ENCODE data around the gene KIF2C. TPM values are rescaled to one million over a fixed set of nuclear protein-coding genes. Genes with fewer than 3 reads are reported as not detected.
"Not testable (repeated sequence)": the region's sequence is repeated elsewhere in the genome, so short reads cannot be mapped to it uniquely, and the experiment has no call there.

Gene KIF2C
- total RNA-seq, 1 donor from 2014 or later = 3.2 TPM

GRCh38 chr1:44696789-44697345, 42.8 kb upstream of the KIF2C start:
- FAIRE-seq = no peak
- H3K27ac Mint-ChIP-seq (ENCODE audit: unreplicated experiment) = no peak overlapping the region
- Histone ChIP-seq H3K27me3 (ENCODE audit: insufficient read depth, low read length) (peaks cover 3% of the 10 kb centered on the region), H3K4me1 (ENCODE audit: insufficient read depth, low read length) (no peaks in the 10 kb centered on the region), H3K27ac (ENCODE audit: low read depth, low read length) (no peak overlapping the region), H3K9me3 (ENCODE audit: insufficient read depth, low read depth, low read length) (no peaks in the 10 kb centered on the region), H4K20me1 (ENCODE audit: insufficient read depth, low read length) (no peaks in the 10 kb centered on the region), H3K9ac (ENCODE audit: low read length) (no peak overlapping the region), H2AFZ (ENCODE audit: low read depth, low read length) (no peak overlapping the region), H3K4me2 (ENCODE audit: low read length) (no peak overlapping the region), H3K4me3 (ENCODE audit: insufficient read depth, low read depth, low read length) (no peak overlapping the region), H3K79me2 (ENCODE audit: insufficient read depth, low read length) (no peaks in the 10 kb centered on the region), H3K36me3 (ENCODE audit: insufficient read depth, low read length) (no peaks in the 10 kb centered on the region)
- TF ChIP-seq, protein P1, sequence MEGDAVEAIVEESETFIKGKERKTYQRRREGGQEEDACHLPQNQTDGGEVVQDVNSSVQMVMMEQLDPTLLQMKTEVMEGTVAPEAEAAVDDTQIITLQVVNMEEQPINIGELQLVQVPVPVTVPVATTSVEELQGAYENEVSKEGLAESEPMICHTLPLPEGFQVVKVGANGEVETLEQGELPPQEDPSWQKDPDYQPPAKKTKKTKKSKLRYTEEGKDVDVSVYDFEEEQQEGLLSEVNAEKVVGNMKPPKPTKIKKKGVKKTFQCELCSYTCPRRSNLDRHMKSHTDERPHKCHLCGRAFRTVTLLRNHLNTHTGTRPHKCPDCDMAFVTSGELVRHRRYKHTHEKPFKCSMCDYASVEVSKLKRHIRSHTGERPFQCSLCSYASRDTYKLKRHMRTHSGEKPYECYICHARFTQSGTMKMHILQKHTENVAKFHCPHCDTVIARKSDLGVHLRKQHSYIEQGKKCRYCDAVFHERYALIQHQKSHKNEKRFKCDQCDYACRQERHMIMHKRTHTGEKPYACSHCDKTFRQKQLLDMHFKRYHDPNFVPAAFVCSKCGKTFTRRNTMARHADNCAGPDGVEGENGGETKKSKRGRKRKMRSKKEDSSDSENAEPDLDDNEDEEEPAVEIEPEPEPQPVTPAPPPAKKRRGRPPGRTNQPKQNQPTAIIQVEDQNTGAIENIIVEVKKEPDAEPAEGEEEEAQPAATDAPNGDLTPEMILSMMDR (IDR thresholded peaks at IDR 0.05; ENCODE audit: insufficient read depth, low read depth, low read length) = no peak
- no peak for TF ChIP-seq EZH2 (IDR thresholded peaks at IDR 0.05; ENCODE audit: insufficient read depth, low read length)
- peaks cover 5% of the 10 kb centered on the region for H3K27me3 Mint-ChIP-seq (ENCODE audit: low read depth, unreplicated experiment)
- H3K36me3 Mint-ChIP-seq (ENCODE audit: low read depth, unreplicated experiment) = peaks cover 8% of the 10 kb centered on the region
- H3K4me3 Mint-ChIP-seq (ENCODE audit: unreplicated experiment) = no peak overlapping the region
- DNase-seq (ENCODE audit: low read depth) = no peak
- no peaks in the 10 kb centered on the region for H3K9me3 Mint-ChIP-seq (ENCODE audit: unreplicated experiment)
- no peaks in the 10 kb centered on the region for H3K4me1 Mint-ChIP-seq (ENCODE audit: low read depth, unreplicated experiment)

GRCh38 chr1:44698138-44698537, 41.5 kb upstream of the KIF2C start:
- Mint-ChIP-seq H3K4me1 (ENCODE audit: low read depth, unreplicated experiment) (no peaks in the 10 kb centered on the region), H3K9me3 (ENCODE audit: unreplicated experiment) (no peaks in the 10 kb centered on the region), H3K27ac (ENCODE audit: unreplicated experiment) (no peak overlapping the region), H3K4me3 (ENCODE audit: unreplicated experiment) (no peak overlapping the region), H3K36me3 (ENCODE audit: low read depth, unreplicated experiment) (peaks cover 6% of the 10 kb centered on the region), H3K27me3 (ENCODE audit: low read depth, unreplicated experiment) (peaks cover 5% of the 10 kb centered on the region)
- Histone ChIP-seq H3K36me3 (ENCODE audit: insufficient read depth, low read length) (no peaks in the 10 kb centered on the region), H3K4me3 (ENCODE audit: insufficient read depth, low read depth, low read length) (no peak overlapping the region), H3K9me3 (ENCODE audit: insufficient read depth, low read depth, low read length) (no peaks in the 10 kb centered on the region), H2AFZ (ENCODE audit: low read depth, low read length) (no peak overlapping the region), H3K79me2 (ENCODE audit: insufficient read depth, low read length) (no peaks in the 10 kb centered on the region), H3K9ac (ENCODE audit: low read length) (no peak overlapping the region), H4K20me1 (ENCODE audit: insufficient read depth, low read length) (no peaks in the 10 kb centered on the region), H3K27ac (ENCODE audit: low read depth, low read length) (no peak overlapping the region), H3K4me2 (ENCODE audit: low read length) (no peak overlapping the region), H3K27me3 (ENCODE audit: insufficient read depth, low read length) (peaks cover 2% of the 10 kb centered on the region), H3K4me1 (ENCODE audit: insufficient read depth, low read length) (no peaks in the 10 kb centered on the region)
- no peak for FAIRE-seq
- TF ChIP-seq, protein P1 (IDR thresholded peaks at IDR 0.05; ENCODE audit: insufficient read depth, low read depth, low read length) = no peak
- no peak for TF ChIP-seq EZH2 (IDR thresholded peaks at IDR 0.05; ENCODE audit: insufficient read depth, low read length)
- DNase-seq (ENCODE audit: low read depth) = no peak

DNA sequence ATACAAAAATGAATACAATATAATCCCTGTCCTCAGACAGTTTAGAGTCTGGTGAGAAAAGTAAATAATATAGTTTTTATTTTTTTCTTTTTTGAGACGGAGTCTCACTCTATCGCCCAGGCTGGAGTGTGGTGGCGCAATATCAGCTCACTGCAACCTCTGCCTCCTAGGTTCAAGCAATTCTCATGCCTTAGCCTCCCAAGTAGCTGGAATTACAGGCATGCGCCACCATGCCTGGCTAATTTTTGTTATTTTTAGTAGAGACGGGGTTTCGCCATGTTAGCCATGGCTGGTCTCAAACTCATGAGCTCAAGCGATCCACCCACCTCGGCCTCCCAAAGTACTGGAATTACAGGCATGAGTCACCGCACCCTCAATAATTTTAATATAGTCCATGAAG, 40.3 kb upstream of the KIF2C start:
- not testable (repeated sequence) for H3K27ac ChIP-seq (ENCODE audit: low read depth, low read length); FAIRE-seq; H2AFZ ChIP-seq (ENCODE audit: low read depth, low read length); H3K36me3 Mint-ChIP-seq (ENCODE audit: low read depth, unreplicated experiment); H3K27ac Mint-ChIP-seq (ENCODE audit: unreplicated experiment); H3K4me2 ChIP-seq (ENCODE audit: low read length); H3K9me3 Mint-ChIP-seq (ENCODE audit: unreplicated experiment); H3K4me1 ChIP-seq (ENCODE audit: insufficient read depth, low read length); DNase-seq (ENCODE audit: low read depth); H3K27me3 ChIP-seq (ENCODE audit: insufficient read depth, low read length); H3K4me3 Mint-ChIP-seq (ENCODE audit: unreplicated experiment); H3K9ac ChIP-seq (ENCODE audit: low read length); H3K4me1 Mint-ChIP-seq (ENCODE audit: low read depth, unreplicated experiment); H3K9me3 ChIP-seq (ENCODE audit: insufficient read depth, low read depth, low read length); H3K79me2 ChIP-seq (ENCODE audit: insufficient read depth, low read length); H4K20me1 ChIP-seq (ENCODE audit: insufficient read depth, low read length); H3K36me3 ChIP-seq (ENCODE audit: insufficient read depth, low read length); H3K27me3 Mint-ChIP-seq (ENCODE audit: low read depth, unreplicated experiment); H3K4me3 ChIP-seq (ENCODE audit: insufficient read depth, low read depth, low read length)

Data from astrocyte (in vitro differentiated cells and primary cell).